ENCODE results near the gene TMOD1.

Gene TMOD1

GRCh38 chr9:97556721-97557605, 55.5 kb downstream of the TMOD1 start:
- POLR2A ChIA-PET (ENCODE audit: low non-redundant PET) = interaction anchor here (0.7 kb wide), 1 partner anchor 17 kb away, joined by 3 read pairs; no protein-coding TSS in a partner anchor
- DNase-seq (ENCODE audit: low spot score) = no peak
- no peak for TF ChIP-seq CTCF (conservative IDR thresholded peaks at IDR 0.05; ENCODE audit: low read depth)
- no peak overlapping the region; the same call in 1 of the 2 replicates for H3K27ac ChIP-seq
- CTCF ChIA-PET = interaction anchor here (0.6 to 0.8 kb wide), 4 partner anchors 23 to 359 kb away, joined by 3 to 4 read pairs (median 3); no protein-coding TSS in a partner anchor

- no peak overlapping the region; the same call in 1 of the 2 replicates for H3K27ac ChIP-seq
- ChIA-PET CTCF (interaction anchor here (0.7 to 0.8 kb wide), 2 partner anchors 22 to 86 kb away, joined by 3 read pairs; no protein-coding TSS in a partner anchor), POLR2A (ENCODE audit: low non-redundant PET) (interaction anchor here (0.7 kb wide), 1 partner anchor 17 kb away, joined by 3 read pairs; no protein-coding TSS in a partner anchor)
- DNase-seq (ENCODE audit: low spot score) = no peak
- TF ChIP-seq CTCF (conservative IDR thresholded peaks at IDR 0.05; ENCODE audit: low read depth) = no peak
Measured at GRCh38 chr9:97557606-97558095, 56.2 kb downstream of the TMOD1 start.

- POLR2A ChIA-PET (ENCODE audit: low non-redundant PET) = no interaction called here
- no peak for DNase-seq (ENCODE audit: low spot score)
- CTCF ChIA-PET = interaction anchor here (0.6 kb wide), 1 partner anchor 142 kb away, joined by 4 read pairs; no protein-coding TSS in a partner anchor
- no peak overlapping the region for H3K27ac ChIP-seq
- TF ChIP-seq CTCF (conservative IDR thresholded peaks at IDR 0.05; ENCODE audit: low read depth) = no peak
Measured at GRCh38 chr9:97558701-97559101, 57.2 kb downstream of the TMOD1 start.

- H3K27ac ChIP-seq = no peak overlapping the region
- no peak for DNase-seq (ENCODE audit: low spot score)
- TF ChIP-seq CTCF (conservative IDR thresholded peaks at IDR 0.05; ENCODE audit: low read depth) = no peak
- ChIA-PET CTCF (interaction anchor here (0.6 kb wide), 1 partner anchor 142 kb away, joined by 4 read pairs; no protein-coding TSS in a partner anchor), POLR2A (ENCODE audit: low non-redundant PET) (no interaction called here)
Measured at GRCh38 chr9:97559111-97559514, 57.6 kb downstream of the TMOD1 start.

- H3K27ac ChIP-seq = no peak overlapping the region
- ChIA-PET POLR2A (ENCODE audit: low non-redundant PET) (no interaction called here), CTCF (interaction anchor here (0.6 kb wide), 1 partner anchor 52 kb away, joined by 4 read pairs; no protein-coding TSS in a partner anchor)
- DNase-seq (ENCODE audit: low spot score) = no peak
- no peak for TF ChIP-seq CTCF (conservative IDR thresholded peaks at IDR 0.05; ENCODE audit: low read depth)
Measured at GRCh38 chr9:97560154-97560553, 58.7 kb downstream of the TMOD1 start.

- no peak for TF ChIP-seq CTCF (conservative IDR thresholded peaks at IDR 0.05; ENCODE audit: low read depth)
- DNase-seq (ENCODE audit: low spot score) = no peak
- CTCF ChIA-PET = interaction anchor here (0.5 kb wide), 1 partner anchor 114 kb away, joined by 3 read pairs; no protein-coding TSS in a partner anchor
- H3K27ac ChIP-seq = no peak overlapping the region
- POLR2A ChIA-PET (ENCODE audit: low non-redundant PET) = interaction anchor here (0.7 kb wide), 1 partner anchor 11 kb away, joined by 6 read pairs; no protein-coding TSS in a partner anchor
Measured at GRCh38 chr9:97560851-97561250, 59.4 kb downstream of the TMOD1 start.

Data from RWPE1 (cell line).